GM12801 (cell line): Measurements from ENCODE around the gene MPV17.

Experiments
- TF ChIP-seq, protein P1 (sequence below): IDR thresholded peaks from one replicate; pipeline ENCODE4 v1.5.1; 2011; ENCODE audit warnings: control low read depth; ENCODE audit not compliant: insufficient read length; ENCODE audit errors: extremely low read depth

The MPV17 gene

DNA sequence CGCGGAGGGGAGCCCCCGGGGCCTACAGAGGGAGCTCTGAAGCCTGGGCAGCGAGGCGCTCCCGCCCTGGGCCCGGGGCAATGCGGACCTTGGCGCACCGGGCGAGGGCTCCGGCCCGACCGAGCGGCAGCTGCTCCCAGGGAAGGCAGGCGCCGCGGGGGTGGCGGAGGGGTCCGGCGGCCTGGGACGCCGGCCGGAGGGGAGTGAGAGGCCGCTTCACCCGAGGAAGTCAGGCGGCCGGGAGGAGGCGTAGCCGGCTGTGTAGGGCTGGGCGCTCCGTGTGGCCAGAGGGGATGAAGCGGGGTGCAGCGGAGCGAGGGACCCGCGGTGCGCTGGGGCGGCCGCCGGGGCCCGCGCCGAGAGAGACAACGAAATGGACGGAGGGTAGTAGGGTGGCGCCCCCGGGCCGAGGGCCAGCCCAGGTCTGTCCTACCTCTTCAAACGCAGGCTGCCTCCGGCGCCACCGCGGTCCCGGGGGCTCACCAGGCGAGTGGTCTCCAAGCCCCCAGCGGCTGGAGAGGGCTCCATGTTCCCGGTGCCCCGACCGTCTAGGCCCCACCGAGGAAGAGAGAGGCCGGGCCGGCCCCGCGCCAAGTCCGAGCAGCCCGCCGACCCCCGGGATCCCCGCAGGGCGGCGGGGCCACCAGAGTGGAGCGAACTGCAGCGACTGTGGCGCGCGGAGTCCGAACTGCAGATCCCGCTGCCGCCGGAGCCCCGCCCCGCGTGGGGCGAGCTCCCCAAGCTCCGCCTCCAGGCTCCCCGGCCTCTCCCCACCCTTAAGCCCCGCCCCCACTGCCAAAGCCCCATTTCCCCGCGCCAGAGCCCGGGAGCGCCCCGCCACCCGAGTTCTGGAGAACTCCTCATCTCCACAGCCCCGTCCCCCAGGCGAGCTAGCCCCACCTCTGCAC, 60.3 kb downstream of the MPV17 start, which contains the start of gene SLC30A3:
Gene SLC30A3, minus strand, starts transcription at position 669 of the 908 bp plus-strand sequence. Its CDS starts 141 bp downstream, at position 528.
- TF ChIP-seq, protein P1, sequence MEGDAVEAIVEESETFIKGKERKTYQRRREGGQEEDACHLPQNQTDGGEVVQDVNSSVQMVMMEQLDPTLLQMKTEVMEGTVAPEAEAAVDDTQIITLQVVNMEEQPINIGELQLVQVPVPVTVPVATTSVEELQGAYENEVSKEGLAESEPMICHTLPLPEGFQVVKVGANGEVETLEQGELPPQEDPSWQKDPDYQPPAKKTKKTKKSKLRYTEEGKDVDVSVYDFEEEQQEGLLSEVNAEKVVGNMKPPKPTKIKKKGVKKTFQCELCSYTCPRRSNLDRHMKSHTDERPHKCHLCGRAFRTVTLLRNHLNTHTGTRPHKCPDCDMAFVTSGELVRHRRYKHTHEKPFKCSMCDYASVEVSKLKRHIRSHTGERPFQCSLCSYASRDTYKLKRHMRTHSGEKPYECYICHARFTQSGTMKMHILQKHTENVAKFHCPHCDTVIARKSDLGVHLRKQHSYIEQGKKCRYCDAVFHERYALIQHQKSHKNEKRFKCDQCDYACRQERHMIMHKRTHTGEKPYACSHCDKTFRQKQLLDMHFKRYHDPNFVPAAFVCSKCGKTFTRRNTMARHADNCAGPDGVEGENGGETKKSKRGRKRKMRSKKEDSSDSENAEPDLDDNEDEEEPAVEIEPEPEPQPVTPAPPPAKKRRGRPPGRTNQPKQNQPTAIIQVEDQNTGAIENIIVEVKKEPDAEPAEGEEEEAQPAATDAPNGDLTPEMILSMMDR = no peak

DNA sequence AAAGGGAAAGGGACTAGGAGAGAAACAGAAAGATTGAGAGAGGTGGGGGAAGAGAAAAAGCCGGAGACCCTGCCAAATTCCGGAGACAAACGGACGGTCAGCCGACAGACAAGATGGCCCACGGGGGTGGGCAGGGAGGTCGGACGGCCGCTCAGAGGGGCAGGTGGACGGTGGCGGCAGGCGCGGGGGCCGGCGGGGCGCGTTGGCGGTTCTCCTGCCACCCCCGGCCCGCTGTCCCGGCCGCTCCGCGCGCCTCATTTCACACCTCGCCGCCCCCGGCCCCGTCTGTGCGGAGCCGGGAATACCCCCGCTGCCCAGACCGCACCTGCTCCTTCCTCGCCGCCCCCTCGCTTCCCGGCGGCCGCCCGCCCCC, 61.0 kb downstream of the MPV17 start:
- TF ChIP-seq, protein P1 = no peak

DNA sequence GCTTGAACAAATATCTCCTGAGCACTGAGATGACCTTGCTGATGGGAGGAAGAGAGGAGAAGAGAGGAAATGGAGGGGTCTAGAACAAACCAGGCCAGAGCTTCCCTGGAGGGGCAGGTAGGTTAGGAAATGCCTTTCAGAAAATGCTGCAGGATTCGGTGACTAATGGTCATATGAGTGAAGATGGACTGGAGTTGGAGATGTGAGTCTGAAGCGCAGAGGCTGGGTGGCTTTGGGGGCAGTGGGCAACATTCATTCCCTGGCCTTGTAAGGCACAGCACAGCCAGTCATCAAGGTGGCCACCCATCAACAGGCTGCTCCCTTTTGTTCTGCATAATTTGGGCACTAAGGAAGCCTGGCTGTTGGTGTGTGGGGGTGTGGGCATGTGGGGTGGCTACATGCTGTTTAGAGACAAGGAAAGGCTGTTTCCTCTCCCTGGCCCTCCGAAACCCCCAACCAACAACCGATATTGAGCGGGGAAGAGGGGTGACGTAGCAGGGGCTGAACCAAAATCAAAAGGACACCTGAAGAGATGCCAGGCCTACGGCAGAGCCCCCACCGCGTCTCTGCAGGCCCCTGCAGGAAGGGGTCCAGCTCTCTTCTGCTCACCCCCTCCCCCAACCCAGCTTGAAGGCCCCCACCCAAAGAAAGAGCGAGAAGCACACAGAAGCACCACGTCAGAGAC, 61.5 kb downstream of the MPV17 start:
- TF ChIP-seq, protein P1 = no peak
